Upper lobe of right lung (tissue), 1 donor: ENCODE measurements around the gene NDRG2. TPM values are rescaled to one million over a fixed set of nuclear protein-coding genes. Genes with fewer than 3 reads are reported as not detected.

Source experiments
- ATAC-seq: fragments of 200-7000 bp; cut with Tn5 transposase; one replicate; pipeline ENCODE4 v1.9.1; 2020; ENCODE audit warnings: mild to moderate bottlenecking, moderate library complexity
- DNase-seq: peaks from one replicate; pipeline ENCODE4 v3.0.0-alpha.2; 2020
- H3K27ac ChIP-seq: fragments of 200-600 bp; one replicate; pipeline ENCODE4 v1.8.0; 2022
- H3K27me3 ChIP-seq: fragments of 200-600 bp; one replicate; pipeline ENCODE4 v1.8.0; 2022; ENCODE audit warnings: mild to moderate bottlenecking
- H3K36me3 ChIP-seq: fragments of 200-600 bp; one replicate; pipeline ENCODE4 v1.8.0; 2022
- H3K4me1 ChIP-seq: fragments of 200-600 bp; one replicate; pipeline ENCODE4 v1.8.0; 2022
- H3K4me3 ChIP-seq: fragments of 200-600 bp; one replicate; pipeline ENCODE4 v1.8.0; 2022; ENCODE audit warnings: mild to moderate bottlenecking
- H3K9me3 ChIP-seq: fragments of 200-600 bp; one replicate; pipeline ENCODE4 v1.8.0; 2022
- intact Hi-C: fragments of 100-400 bp; cut with DNase I; formaldehyde crosslinking; loops from one replicate; pipeline ENCODE4 v1.11.0; 2022
- total RNA-seq: library from RNA; stranded (reverse); fragmentation: NEBNext Ultra II Directional; extraction: Animal tissue kit (Norgen Biotek cat#: 25700); gene quantifications from one replicate; pipeline ENCODE4 v1.2.1, GENCODE V29; 2021
- TF ChIP-seq, protein P1 (sequence below): fragments of 200-600 bp; IDR thresholded peaks from one replicate; pipeline ENCODE4 v1.8.0; 2022; ENCODE audit warnings: antibody characterized with exemption
- donor health status: DM: no; HTN: yes; CAD: no; lungs with severe emphysema.

NDRG2 gene
- total RNA-seq, 1 donor from 2014 or later: 127 TPM

DNA sequence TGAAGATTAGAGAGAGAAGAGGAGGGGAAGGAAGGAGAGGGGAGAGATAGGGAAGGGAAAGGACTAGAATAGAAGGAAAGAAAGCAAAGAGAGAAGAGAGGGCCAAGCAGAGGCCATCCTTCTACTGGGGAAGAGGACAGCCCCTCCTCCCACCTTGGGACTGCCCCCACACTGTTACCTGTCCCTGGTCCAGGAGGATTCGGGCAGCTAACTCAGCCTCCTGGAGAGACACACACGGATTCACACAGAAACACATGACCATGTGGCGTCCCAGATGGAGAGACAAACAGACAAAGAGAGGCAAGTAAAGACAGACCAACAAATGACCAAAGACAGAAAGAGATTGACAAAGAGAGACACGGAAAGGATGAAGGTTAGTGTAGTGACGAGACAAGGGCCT is 2.2 kb downstream of the NDRG2 start:
- DNase-seq: no peak
- TF ChIP-seq, protein P1, sequence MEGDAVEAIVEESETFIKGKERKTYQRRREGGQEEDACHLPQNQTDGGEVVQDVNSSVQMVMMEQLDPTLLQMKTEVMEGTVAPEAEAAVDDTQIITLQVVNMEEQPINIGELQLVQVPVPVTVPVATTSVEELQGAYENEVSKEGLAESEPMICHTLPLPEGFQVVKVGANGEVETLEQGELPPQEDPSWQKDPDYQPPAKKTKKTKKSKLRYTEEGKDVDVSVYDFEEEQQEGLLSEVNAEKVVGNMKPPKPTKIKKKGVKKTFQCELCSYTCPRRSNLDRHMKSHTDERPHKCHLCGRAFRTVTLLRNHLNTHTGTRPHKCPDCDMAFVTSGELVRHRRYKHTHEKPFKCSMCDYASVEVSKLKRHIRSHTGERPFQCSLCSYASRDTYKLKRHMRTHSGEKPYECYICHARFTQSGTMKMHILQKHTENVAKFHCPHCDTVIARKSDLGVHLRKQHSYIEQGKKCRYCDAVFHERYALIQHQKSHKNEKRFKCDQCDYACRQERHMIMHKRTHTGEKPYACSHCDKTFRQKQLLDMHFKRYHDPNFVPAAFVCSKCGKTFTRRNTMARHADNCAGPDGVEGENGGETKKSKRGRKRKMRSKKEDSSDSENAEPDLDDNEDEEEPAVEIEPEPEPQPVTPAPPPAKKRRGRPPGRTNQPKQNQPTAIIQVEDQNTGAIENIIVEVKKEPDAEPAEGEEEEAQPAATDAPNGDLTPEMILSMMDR: no peak
- intact Hi-C loops: no loop called here
- Histone ChIP-seq H3K27me3 (no peaks in the 10 kb centered on the region), H3K4me1 (peaks cover 22% of the 10 kb centered on the region), H3K36me3 (peaks cover 41% of the 10 kb centered on the region), H3K27ac (peak overlapping the region; percentile 17), H3K9me3 (no peaks in the 10 kb centered on the region), H3K4me3 (peak overlapping the region; percentile 86)
- ATAC-seq: no peak

DNA sequence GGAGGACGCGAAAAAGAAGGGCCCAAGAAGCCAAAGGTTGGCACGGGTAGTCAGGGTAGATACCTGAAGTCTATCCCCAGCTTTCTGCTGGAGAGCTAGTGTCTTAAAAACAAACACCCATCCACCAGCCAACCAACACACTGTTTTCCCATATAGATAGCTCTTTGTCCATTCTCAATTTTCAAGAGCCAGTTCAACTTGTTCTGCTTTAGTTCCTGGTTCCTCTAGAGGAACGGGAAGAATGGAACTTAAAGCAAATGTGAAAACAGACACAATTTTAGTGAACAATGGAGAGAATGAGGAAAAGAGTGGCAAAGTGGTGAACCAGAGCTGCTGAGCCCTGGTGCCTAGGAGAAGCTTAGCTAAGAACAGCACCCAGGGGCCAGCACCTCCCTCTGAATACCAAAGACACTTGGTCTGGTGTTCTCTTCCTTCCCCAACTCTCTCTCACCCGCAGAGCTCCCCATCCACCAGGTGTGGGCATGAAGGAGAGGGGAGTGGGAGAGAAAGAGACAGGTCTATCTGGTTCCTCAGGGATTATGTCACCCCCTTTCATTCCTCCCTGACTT is 3.8 kb downstream of the NDRG2 start:
- peaks cover 17% of the 10 kb centered on the region for H3K4me1 ChIP-seq
- no peak overlapping the region for H3K4me3 ChIP-seq
- H3K27me3 ChIP-seq: no peaks in the 10 kb centered on the region
- ATAC-seq (no peak), DNase-seq (no peak)
- H3K9me3 ChIP-seq: no peaks in the 10 kb centered on the region
- intact Hi-C loops: no loop called here
- peaks cover 50% of the 10 kb centered on the region for H3K36me3 ChIP-seq
- TF ChIP-seq, protein P1: no peak
- H3K27ac ChIP-seq: no peak overlapping the region

DNA sequence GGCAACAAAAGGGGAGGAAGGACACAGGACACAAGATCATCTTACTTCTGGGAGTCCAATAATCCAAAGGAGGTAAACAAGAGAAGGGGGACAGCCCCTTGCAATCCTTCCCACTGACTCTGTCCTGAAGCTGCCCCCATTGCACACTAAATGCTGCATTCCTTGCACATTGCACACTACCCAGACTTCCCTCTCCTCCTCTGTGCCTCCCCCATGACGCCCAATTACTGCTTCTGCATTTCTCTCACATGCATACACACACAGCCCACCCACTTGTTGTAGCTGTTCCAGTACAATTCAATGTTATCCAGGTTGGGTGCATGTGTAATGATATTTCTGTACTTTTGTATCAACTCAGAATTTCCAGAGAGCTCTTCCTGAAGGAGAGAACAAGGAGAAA is 5.5 kb downstream of the NDRG2 start:
- no peak for DNase-seq
- Histone ChIP-seq H3K36me3 (peaks cover 50% of the 10 kb centered on the region), H3K4me3 (no peak overlapping the region), H3K9me3 (no peaks in the 10 kb centered on the region), H3K4me1 (peaks cover 17% of the 10 kb centered on the region), H3K27ac (no peak overlapping the region), H3K27me3 (no peaks in the 10 kb centered on the region)
- ATAC-seq: peak; percentile 27
- intact Hi-C loops: loop anchor here (5.0 kb wide), 1 partner anchor 73 kb away; no protein-coding TSS in a partner anchor
- TF ChIP-seq, protein P1: no peak

DNA sequence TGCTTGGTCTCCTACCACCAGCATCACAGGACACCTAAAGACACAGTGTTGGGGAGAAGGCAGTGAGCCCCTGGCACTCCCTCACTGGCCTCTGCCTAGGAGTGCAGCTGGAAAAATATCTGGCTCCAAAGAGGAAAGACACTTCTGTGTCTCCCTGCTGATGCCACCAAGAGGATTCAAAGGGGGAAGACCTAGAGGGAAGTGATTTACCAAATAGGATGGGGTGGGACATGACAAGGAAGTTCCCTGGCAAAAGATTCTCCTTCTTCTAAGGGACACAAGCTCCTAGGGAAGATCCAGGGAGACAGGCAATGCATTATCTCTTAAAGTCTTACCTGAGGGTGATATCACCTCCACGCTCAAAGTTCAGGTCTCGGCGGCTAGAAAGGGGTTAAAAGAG is 6.1 kb downstream of the NDRG2 start:
- ATAC-seq: no peak
- Histone ChIP-seq H3K36me3 (peaks cover 50% of the 10 kb centered on the region), H3K4me1 (peaks cover 11% of the 10 kb centered on the region), H3K4me3 (no peak overlapping the region), H3K9me3 (no peaks in the 10 kb centered on the region), H3K27ac (no peak overlapping the region), H3K27me3 (no peaks in the 10 kb centered on the region)
- intact Hi-C loops: loop anchor here (5.0 kb wide), 1 partner anchor 74 kb away; no protein-coding TSS in a partner anchor
- no peak for DNase-seq
- TF ChIP-seq, protein P1: no peak

DNA sequence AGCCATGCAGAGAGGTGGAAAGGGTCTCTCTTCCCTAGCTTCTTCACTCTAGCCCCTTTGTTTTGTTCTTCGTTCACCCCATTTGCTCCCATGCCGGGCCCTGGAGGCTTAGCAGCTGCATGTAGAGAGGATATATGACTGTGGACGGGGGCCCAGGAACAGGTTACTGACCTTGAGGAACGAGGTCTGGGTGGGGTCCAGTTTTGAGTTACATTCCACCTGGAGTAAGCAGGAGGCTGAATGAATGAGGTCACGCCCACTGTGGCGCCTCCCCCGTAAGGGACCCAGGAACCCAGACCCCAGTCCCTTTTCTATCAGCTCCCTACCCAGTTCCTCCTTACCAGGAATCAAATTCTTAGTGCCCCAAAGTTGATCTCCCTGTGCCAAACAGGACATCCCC is 6.6 kb downstream of the NDRG2 start:
- Histone ChIP-seq H3K4me3 (no peak overlapping the region), H3K27ac (no peak overlapping the region), H3K27me3 (no peaks in the 10 kb centered on the region), H3K9me3 (no peaks in the 10 kb centered on the region), H3K36me3 (peaks cover 50% of the 10 kb centered on the region), H3K4me1 (peaks cover 7% of the 10 kb centered on the region)
- DNase-seq (no peak), ATAC-seq (no peak)
- TF ChIP-seq, protein P1: no peak
- intact Hi-C loops: loop anchor here (5.0 kb wide), 1 partner anchor 74 kb away; no protein-coding TSS in a partner anchor
